ENCODE data around the gene UMODL1.

UMODL1 gene

GRCh38 chr21:42063571-42064521, 7.3 kb upstream of the UMODL1 start:
- peak; percentile 86 for DNase-seq (ENCODE audit: low read depth)
- TF ChIP-seq CTCF (IDR thresholded peaks at IDR 0.05; ENCODE audit: insufficient read depth, low read depth, low read length, missing control alignments): peak; percentile 33
- H3K4me3 ChIP-seq (ENCODE audit: low read length): no peak overlapping the region

- H3K4me3 ChIP-seq (ENCODE audit: low read length): no peak overlapping the region
- no peak for DNase-seq (ENCODE audit: low read depth)
- no peak for TF ChIP-seq CTCF (IDR thresholded peaks at IDR 0.05; ENCODE audit: insufficient read depth, low read depth, low read length, missing control alignments)
Measured at GRCh38 chr21:42066521-42066920, 4.6 kb upstream of the UMODL1 start.

GRCh38 chr21:42067531-42068255, 3.4 kb upstream of the UMODL1 start:
- no peak for DNase-seq (ENCODE audit: low read depth)
- H3K4me3 ChIP-seq (ENCODE audit: low read length): no peak overlapping the region
- no peak for TF ChIP-seq CTCF (IDR thresholded peaks at IDR 0.05; ENCODE audit: insufficient read depth, low read depth, low read length, missing control alignments)

GRCh38 chr21:42068256-42068545, 2.9 kb upstream of the UMODL1 start:
- no peak overlapping the region for H3K4me3 ChIP-seq (ENCODE audit: low read length)
- TF ChIP-seq CTCF (IDR thresholded peaks at IDR 0.05; ENCODE audit: insufficient read depth, low read depth, low read length, missing control alignments): no peak
- no peak for DNase-seq (ENCODE audit: low read depth)

GRCh38 chr21:42068592-42068991, 2.5 kb upstream of the UMODL1 start:
- TF ChIP-seq CTCF (IDR thresholded peaks at IDR 0.05; ENCODE audit: insufficient read depth, low read depth, low read length, missing control alignments): no peak
- no peak for DNase-seq (ENCODE audit: low read depth)

GRCh38 chr21:42069327-42069726, 1.8 kb upstream of the UMODL1 start:
- TF ChIP-seq CTCF (IDR thresholded peaks at IDR 0.05; ENCODE audit: insufficient read depth, low read depth, low read length, missing control alignments): no peak
- no peak for DNase-seq (ENCODE audit: low read depth)
- no peak overlapping the region for H3K4me3 ChIP-seq (ENCODE audit: low read length)

More at GRCh38 chr21:42068592-42068991, 2.5 kb upstream of the UMODL1 start:
- no peak overlapping the region for H3K4me3 ChIP-seq (ENCODE audit: low read length)

All from epithelial cell of esophagus (primary cell).